ENCODE results near the gene THRB.

Gene THRB

GRCh38 chr3:24305795-24306467 lies 188.7 kb downstream of the THRB start:
- H3K9ac ChIP-seq (ENCODE audit: insufficient read length), result no peak overlapping the region
- DNase-seq (ENCODE audit: low read depth, low spot score), result no peak
- no peaks in the 10 kb centered on the region for H3K9me3 ChIP-seq (ENCODE audit: low read depth, low read length)
- no peak overlapping the region for H3K4me3 ChIP-seq
- TF ChIP-seq EZH2 (IDR thresholded peaks at IDR 0.05) (no peak), FOXP2 (optimal IDR thresholded peaks at IDR 0.05; ENCODE audit: control extremely low read depth, extremely low read length, insufficient read depth) (no peak), POLR2AphosphoS5 (IDR thresholded peaks at IDR 0.05; ENCODE audit: borderline replicate concordance, low read depth, low read length) (no peak)
- H3K27ac ChIP-seq, result no peak overlapping the region
- no peaks in the 10 kb centered on the region for H3K36me3 ChIP-seq (ENCODE audit: insufficient read depth, low read length)

- Histone ChIP-seq H3K4me3 (no peak overlapping the region), H3K9me3 (ENCODE audit: low read depth, low read length) (no peaks in the 10 kb centered on the region), H3K36me3 (ENCODE audit: insufficient read depth, low read length) (no peaks in the 10 kb centered on the region), H3K9ac (ENCODE audit: insufficient read length) (no peak overlapping the region), H3K27ac (no peak overlapping the region)
- no peak for TF ChIP-seq POLR2AphosphoS5 (IDR thresholded peaks at IDR 0.05; ENCODE audit: borderline replicate concordance, low read depth, low read length)
- no peak for DNase-seq (ENCODE audit: low read depth, low spot score)
Measured at GRCh38 chr3:24303057-24303754, 191.4 kb downstream of the THRB start.

GRCh38 chr3:24302396-24302795 lies 192.3 kb downstream of the THRB start:
- Histone ChIP-seq H3K36me3 (ENCODE audit: insufficient read depth, low read length) (no peaks in the 10 kb centered on the region), H3K9ac (ENCODE audit: insufficient read length) (no peak overlapping the region), H3K9me3 (ENCODE audit: low read depth, low read length) (no peaks in the 10 kb centered on the region), H3K4me3 (no peak overlapping the region), H3K27ac (no peak overlapping the region)
- no peak for DNase-seq (ENCODE audit: low read depth, low spot score)
- TF ChIP-seq EZH2 (IDR thresholded peaks at IDR 0.05) (no peak), FOXP2 (optimal IDR thresholded peaks at IDR 0.05; ENCODE audit: control extremely low read depth, extremely low read length, insufficient read depth) (no peak), POLR2AphosphoS5 (IDR thresholded peaks at IDR 0.05; ENCODE audit: borderline replicate concordance, low read depth, low read length) (no peak)

DNA sequence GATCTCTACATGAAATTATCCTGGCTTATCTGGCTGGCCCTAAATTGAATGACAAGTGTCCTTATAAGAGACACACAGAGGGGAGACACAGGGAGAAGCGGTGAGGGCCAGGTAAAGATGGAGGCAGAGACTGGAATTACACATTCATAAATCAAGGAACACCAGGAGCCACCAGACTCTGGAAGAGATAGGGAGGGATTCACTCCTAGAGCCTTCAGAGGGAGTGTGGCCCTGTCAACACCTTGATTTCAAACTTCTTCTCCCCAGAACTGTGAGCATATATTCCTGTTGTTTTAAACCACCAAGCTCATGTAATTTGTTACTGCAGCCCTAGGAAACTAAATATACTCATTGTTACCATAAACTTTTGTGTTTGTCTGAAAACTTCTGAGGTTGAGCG lies 193.7 kb downstream of the THRB start:
- TF ChIP-seq EZH2 (IDR thresholded peaks at IDR 0.05) (no peak), POLR2AphosphoS5 (IDR thresholded peaks at IDR 0.05; ENCODE audit: borderline replicate concordance, low read depth, low read length) (no peak), FOXP2 (optimal IDR thresholded peaks at IDR 0.05; ENCODE audit: control extremely low read depth, extremely low read length, insufficient read depth) (no peak)
- no peak for DNase-seq (ENCODE audit: low read depth, low spot score)
- no peak overlapping the region for H3K9ac ChIP-seq (ENCODE audit: insufficient read length)
- H3K27ac ChIP-seq, result no peak overlapping the region
- no peaks in the 10 kb centered on the region for H3K36me3 ChIP-seq (ENCODE audit: insufficient read depth, low read length)
- no peaks in the 10 kb centered on the region for H3K9me3 ChIP-seq (ENCODE audit: low read depth, low read length)
- H3K4me3 ChIP-seq, result no peak overlapping the region

DNA sequence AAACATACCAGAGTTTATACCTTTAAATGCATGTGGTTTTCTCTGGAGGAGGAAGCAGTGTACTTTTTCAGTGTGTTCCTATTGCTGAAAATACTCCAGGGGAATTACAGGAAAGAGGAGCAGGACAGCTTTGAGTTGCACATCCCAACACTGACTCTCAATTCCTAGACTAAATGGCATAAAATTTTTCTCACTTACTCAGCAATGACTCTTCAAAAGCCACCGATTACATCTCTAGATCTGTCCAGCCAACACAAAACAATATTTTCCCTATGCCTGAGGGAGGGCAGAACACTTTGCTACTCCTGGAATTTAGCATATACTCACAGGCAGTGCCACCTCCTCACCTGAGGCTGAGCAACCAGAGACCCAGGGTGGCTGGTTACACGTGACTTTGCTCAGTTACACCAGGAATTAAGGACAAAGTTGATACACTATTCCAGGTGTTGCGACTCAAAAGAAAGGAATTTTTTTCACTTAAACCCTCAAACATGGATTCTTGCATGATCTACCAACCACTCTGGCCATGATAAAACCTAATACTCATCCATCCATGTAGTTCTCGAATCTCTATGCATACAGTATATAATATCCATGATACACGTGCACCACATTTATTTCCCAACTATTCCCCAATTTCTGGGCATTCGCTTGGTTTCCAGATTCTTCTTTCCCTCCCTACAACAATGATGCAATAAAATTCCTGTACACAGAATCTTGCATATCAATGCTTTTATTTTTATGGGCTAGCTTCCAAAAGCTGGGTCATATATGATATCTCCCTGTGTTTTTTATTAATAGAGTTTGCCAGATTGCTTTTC lies 194.6 kb downstream of the THRB start:
- no peaks in the 10 kb centered on the region for H3K9me3 ChIP-seq (ENCODE audit: low read depth, low read length)
- no peak for DNase-seq (ENCODE audit: low read depth, low spot score)
- H3K27ac ChIP-seq, result no peak overlapping the region
- TF ChIP-seq FOXP2 (optimal IDR thresholded peaks at IDR 0.05; ENCODE audit: control extremely low read depth, extremely low read length, insufficient read depth), result no peak
- no peaks in the 10 kb centered on the region for H3K36me3 ChIP-seq (ENCODE audit: insufficient read depth, low read length)
- no peak overlapping the region for H3K4me3 ChIP-seq
- H3K9ac ChIP-seq (ENCODE audit: insufficient read length), result no peak overlapping the region

GRCh38 chr3:24299246-24299805 lies 195.3 kb downstream of the THRB start:
- Histone ChIP-seq H3K27ac (no peak overlapping the region), H3K4me3 (no peak overlapping the region), H3K9me3 (ENCODE audit: low read depth, low read length) (no peaks in the 10 kb centered on the region), H3K9ac (ENCODE audit: insufficient read length) (no peak overlapping the region), H3K36me3 (ENCODE audit: insufficient read depth, low read length) (no peaks in the 10 kb centered on the region)
- DNase-seq (ENCODE audit: low read depth, low spot score), result no peak
- no peak for TF ChIP-seq EZH2 (IDR thresholded peaks at IDR 0.05)
- TF ChIP-seq FOXP2 (optimal IDR thresholded peaks at IDR 0.05; ENCODE audit: control extremely low read depth, extremely low read length, insufficient read depth), result no peak
- TF ChIP-seq POLR2AphosphoS5 (IDR thresholded peaks at IDR 0.05; ENCODE audit: borderline replicate concordance, low read depth, low read length), result no peak

GRCh38 chr3:24296441-24297205 lies 198.0 kb downstream of the THRB start:
- DNase-seq (ENCODE audit: low read depth, low spot score), result no peak
- Histone ChIP-seq H3K27ac (no peak overlapping the region), H3K9ac (ENCODE audit: insufficient read length) (no peak overlapping the region), H3K36me3 (ENCODE audit: insufficient read depth, low read length) (no peaks in the 10 kb centered on the region), H3K4me3 (no peak overlapping the region), H3K9me3 (ENCODE audit: low read depth, low read length) (no peaks in the 10 kb centered on the region)
- TF ChIP-seq EZH2 (IDR thresholded peaks at IDR 0.05) (no peak), FOXP2 (optimal IDR thresholded peaks at IDR 0.05; ENCODE audit: control extremely low read depth, extremely low read length, insufficient read depth) (no peak), POLR2AphosphoS5 (IDR thresholded peaks at IDR 0.05; ENCODE audit: borderline replicate concordance, low read depth, low read length) (no peak)

- no peak for TF ChIP-seq EZH2 (IDR thresholded peaks at IDR 0.05)
- no peak for TF ChIP-seq POLR2AphosphoS5 (IDR thresholded peaks at IDR 0.05; ENCODE audit: borderline replicate concordance, low read depth, low read length)
- TF ChIP-seq FOXP2 (optimal IDR thresholded peaks at IDR 0.05; ENCODE audit: control extremely low read depth, extremely low read length, insufficient read depth), result no peak
- Histone ChIP-seq H3K4me3 (no peak overlapping the region), H3K36me3 (ENCODE audit: insufficient read depth, low read length) (no peaks in the 10 kb centered on the region), H3K9ac (ENCODE audit: insufficient read length) (no peak overlapping the region), H3K9me3 (ENCODE audit: low read depth, low read length) (no peaks in the 10 kb centered on the region), H3K27ac (no peak overlapping the region)
- DNase-seq (ENCODE audit: low read depth, low spot score), result no peak
Measured at GRCh38 chr3:24294150-24294549, 200.5 kb downstream of the THRB start.
